GM13977 (cell line): Measurements from ENCODE around the gene RCAN1.

ENCODE experiments used
- DNase-seq: peaks from one replicate; pipeline ENCODE4 v3.0.0; 2012; ENCODE audit warnings: low spot score
- CTCF ChIP-seq: IDR thresholded peaks from 2 replicates; pipeline ENCODE4 v1.5.1; 2012; ENCODE audit warnings: mild to moderate bottlenecking, control low read depth; ENCODE audit not compliant: insufficient read depth; ENCODE audit errors: extremely low read depth, missing control alignments
- in situ Hi-C: fragments of 300-500 bp; cut with MboI; formaldehyde crosslinking; loops from one replicate; pipeline ENCODE4 v1.12.0; 2022; ENCODE audit warnings: low sequenced_read_pairs, low pct_unique_long_range_greater_than_20kb, mixed read lengths, inconsistent platforms; ENCODE audit not compliant: unreplicated experiment

The RCAN1 gene

DNA sequence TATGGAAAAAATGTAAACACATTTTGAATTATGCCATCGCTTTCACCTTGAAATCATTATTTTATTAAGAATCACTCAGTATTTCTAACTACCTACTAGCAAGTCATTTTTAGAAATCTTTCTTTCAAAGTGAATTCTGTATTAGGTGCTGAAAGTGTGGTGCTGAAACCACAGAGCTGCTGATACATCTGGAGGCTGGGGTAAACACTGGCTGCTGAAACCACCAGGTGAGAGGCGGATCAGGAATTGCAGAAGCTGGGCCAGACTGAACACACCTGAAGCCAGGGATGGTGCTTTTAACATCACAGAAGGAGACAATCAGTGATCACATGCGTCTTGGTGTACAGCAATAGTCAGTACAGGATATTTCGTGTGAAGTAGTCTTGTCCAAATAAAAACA, 60.7 kb downstream of the RCAN1 start:
- no peak for TF ChIP-seq CTCF
- in situ Hi-C loops: no loop called here
- DNase-seq: no peak

DNA sequence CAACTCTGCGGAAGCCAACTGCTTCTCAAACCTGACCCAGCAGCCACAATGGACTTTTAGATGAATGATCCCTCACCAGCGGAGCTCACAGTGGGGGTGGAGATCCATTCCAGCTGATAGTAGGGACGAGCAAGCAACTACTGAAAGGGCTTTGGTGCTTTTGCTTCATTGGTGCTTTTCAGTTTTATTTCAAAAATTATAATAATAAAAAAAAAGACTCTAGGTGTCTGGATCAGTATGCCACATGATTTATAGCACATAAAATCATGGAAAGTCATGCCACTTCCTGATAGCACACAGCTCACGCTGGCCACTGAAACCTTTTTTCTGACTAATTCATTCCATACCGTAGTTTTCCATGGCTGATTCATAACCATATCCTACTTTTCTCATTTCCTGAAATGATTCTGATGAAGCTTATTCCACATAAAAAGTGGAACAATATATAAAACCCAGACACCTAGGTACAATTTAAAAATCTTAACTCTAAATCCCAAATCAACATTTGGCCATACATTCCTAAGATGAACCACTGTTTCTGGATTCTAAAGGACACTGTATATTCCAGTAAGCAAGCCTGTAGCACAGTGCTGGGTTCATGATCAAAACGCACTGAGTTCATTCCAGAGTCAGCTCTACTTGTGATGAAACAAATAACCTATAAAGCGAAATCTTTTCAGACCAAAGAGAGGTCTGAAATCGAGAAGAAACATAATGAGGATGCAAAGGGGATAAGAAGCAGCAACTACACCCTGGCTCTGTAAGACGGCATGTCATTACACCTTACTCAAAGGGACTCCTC, 61.6 kb downstream of the RCAN1 start:
- in situ Hi-C loops: no loop called here
- TF ChIP-seq CTCF: no peak

GRCh38 chr21:34552360-34553098, 62.4 kb downstream of the RCAN1 start:
- no peak for TF ChIP-seq CTCF
- in situ Hi-C loops: no loop called here
- no peak for DNase-seq

More for the DNA sequence above, 61.6 kb downstream of the RCAN1 start:
- DNase-seq: no peak

DNA sequence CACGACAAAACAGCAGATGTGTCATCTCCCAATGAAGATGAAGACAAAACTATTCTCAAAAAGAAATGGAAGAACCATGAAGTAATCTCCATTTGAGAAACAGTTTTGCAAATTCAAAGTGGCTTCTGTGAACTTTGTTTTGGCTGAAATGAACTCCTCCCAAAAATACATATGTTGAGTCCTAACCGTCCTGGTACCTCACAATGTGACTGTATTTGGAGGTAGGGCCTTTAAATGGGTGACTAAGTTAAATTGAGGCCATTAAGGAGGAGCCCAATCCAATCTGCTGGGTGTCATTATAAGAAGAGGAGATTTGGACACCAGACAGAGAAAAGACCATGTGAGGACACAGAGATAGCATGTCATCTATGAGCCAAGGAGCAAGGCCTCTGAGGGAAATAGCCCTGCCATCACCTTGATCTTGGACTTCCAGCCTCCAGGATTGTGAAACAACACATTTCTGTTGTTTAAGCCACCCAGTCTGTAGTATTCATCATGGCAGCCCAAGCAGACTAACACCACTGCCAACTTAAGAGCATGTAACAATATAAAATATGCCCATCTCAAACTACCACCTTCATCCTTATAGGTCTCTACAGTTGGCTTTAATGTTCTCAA, 64.6 kb downstream of the RCAN1 start:
- no peak for TF ChIP-seq CTCF
- DNase-seq: no peak
- in situ Hi-C loops: no loop called here

- DNase-seq: no peak
- in situ Hi-C loops: no loop called here
- no peak for TF ChIP-seq CTCF
Observed at GRCh38 chr21:34548781-34549376, 66.0 kb downstream of the RCAN1 start.

GRCh38 chr21:34546542-34546941, 68.4 kb downstream of the RCAN1 start:
- TF ChIP-seq CTCF: no peak
- in situ Hi-C loops: no loop called here
- DNase-seq: no peak
